Endometrial microvascular endothelial cells (primary cell): ENCODE measurements around the gene GSAP. TPM values are rescaled to one million over a fixed set of nuclear protein-coding genes. Genes with fewer than 3 reads are reported as not detected.

Experiments
- in situ Hi-C: cut with HindIII; loops from 2 replicates; pipeline ENCODE4 v1.10.0; 2017; ENCODE audit warnings: low sequenced_read_pairs, low pct_unique_long_range_greater_than_20kb; ENCODE audit errors: inconsistent ontology term
- total RNA-seq: library from RNA; depleted of rRNA; stranded (reverse); fragments of >200 nt; gene quantifications from one replicate; pipeline ENCODE4 v1.2.3, GENCODE V29; 2015; ENCODE audit errors: inconsistent ontology term

The GSAP gene
- total RNA-seq, 1 donor from 2014 or later: 5.2 TPM

DNA sequence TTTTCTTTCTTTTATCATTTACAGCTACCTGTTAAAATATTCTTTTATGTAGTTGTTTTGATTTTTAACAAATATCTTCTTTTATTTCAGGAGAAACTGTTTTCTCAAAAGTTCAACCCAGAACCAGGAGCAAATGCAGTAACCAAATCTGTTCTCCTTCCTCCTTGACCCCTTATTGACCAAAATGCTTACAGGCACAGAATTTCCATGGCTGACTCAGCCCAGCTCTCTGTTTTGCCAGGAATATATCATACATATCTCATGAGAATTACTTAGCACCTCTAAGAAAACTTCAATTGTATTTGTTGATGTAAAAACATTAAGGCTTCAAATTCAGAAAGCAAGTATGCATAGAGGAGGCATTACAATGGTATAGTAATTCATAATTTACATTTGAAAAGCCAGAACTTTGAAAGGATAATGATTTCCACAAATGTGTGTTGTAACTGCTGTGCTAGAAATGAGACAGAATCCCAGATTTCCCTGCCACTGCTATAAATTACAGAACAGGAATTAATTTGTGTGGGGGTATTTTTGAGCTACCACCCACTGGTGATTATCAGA, 2.2 kb downstream of the GSAP start:
- in situ Hi-C loops: loop anchor here (10.0 kb wide), 1 partner anchor 141 kb away; no protein-coding TSS in a partner anchor

DNA sequence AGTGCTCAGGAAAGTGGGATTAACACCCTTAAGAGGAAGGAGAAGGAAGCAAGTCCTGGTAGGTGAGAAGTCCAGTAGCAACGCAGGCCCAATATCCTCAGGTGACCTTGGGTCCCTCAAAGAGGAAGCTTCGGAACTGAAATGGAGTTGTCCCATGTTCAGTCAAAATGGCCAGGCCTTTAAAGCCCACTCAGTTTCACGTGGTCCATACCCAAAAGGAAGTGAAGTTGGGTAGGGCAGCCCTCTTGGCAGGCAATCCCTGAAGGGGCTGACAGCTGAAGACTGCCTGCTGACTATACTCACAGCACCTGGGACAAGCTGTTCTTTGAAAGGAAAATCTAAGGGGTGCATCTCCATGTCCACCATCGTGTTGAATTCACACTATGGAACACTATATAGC, 3.0 kb downstream of the GSAP start:
- in situ Hi-C loops: loop anchor here (10.0 kb wide), 1 partner anchor 142 kb away; no protein-coding TSS in a partner anchor

DNA sequence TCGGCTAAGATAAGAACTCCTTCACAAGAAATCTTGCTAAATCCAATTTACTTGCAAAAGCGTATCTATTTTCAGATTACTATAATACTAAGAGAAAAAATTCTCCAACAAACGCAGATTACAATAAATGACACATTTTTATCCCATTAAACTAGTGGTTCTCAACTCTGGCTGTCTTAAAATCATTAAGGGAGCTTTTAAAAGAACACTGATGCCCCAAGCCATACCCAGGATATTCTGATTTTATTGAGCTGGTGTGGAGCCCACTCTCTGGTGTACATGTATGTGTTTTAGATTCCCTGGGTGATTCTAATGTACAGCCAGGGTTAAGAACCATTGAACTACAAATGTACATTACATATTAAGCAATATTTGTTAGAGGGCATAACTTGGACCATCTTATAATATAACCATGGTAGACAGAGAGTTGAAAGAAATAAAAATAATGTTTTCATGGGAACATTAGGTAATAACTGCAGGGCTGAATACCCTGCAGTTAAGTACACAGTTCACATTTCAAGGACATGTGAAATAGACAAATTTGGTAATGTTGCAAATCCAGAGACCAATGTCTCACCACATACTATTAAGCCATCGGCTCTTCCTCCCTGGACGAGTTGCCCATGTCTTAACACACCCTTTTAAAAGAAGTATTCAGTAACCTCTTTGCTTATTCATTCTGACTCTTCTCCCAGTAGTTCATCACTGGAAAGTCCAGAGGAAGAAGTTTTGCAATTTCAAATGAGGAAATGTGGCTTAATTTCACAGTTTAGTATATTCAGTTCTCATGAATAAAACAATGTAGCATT, 6.2 kb downstream of the GSAP start:
- in situ Hi-C loops: loop anchor here (10.0 kb wide), 1 partner anchor 145 kb away; no protein-coding TSS in a partner anchor

DNA sequence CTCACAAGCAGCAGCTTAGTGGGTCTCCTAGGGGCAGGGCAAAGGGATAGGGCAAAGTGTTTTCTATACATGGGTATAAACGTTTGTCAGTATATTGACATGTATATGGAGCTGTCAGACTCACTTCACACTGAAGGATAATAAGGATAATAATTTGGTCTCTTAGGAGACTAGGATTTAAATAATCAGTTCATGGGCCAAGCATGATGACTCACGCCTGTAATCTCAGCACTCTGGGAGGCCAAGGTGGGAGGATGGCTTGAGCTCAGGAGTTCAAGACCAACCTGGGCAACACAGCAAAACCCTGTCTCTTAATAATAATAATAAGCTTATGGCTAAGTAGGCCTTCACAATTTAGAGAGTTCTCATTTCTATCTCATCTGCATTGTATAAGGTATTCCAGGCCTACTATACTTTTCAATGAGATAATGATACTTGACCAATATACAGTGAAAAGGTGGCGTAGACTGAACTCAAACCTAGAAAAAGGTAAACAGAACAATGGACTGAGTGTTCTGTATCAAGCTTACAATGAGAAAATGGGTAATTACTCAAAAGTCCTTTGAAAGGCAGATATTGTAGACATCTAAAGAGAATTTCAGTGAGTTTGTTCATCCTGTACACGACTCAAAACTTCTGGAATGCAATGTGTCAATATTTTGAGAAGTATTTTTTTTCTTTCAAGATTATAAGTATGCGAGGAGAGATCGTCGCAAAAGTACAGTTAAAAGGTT, 7.0 kb downstream of the GSAP start:
- in situ Hi-C loops: no loop called here

DNA sequence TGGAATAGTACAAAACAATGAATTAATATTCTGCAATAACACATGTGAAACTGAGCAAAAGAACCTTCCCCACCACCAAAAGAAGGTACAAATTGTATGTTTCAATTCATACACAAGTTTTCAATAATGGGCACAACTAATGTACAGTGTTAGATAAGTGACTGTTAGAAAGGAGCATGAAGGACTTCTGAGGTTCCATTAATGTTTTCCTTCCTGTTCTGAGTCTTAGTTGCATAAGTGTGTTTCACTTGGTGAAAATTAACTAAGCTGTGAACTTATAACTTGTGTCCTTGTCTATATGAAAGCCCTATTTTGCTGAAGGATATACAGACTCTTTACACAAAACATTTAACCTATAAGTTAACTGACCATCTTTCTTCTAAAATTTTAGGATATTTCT, 8.2 kb downstream of the GSAP start:
- in situ Hi-C loops: no loop called here

- in situ Hi-C loops: no loop called here
These were observed 9.7 kb downstream of the GSAP start for GRCh38 chr7:77406421-77406820.

- in situ Hi-C loops: no loop called here
These were observed 11.5 kb downstream of the GSAP start for GRCh38 chr7:77404641-77405040.

GRCh38 chr7:77403957-77404356, 12.2 kb downstream of the GSAP start:
- in situ Hi-C loops: no loop called here

DNA sequence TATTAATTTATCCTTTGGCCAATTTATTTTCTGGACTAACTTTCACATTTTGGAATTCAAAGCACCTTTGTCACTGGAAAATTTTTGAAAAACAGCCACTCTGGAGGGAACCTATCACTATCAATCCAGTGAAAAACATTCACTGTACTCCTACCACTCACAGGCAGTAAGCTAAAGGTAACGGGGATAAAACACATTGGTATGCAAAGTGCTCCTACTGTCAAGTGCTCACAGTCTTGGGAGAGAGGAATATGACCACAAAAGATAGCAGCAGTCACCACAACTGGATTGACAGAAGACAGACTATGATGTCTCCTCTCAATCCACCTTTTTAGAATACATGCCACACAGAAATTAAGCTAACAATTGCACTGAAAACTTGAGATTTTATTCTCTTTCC, 13.3 kb downstream of the GSAP start:
- in situ Hi-C loops: no loop called here

DNA sequence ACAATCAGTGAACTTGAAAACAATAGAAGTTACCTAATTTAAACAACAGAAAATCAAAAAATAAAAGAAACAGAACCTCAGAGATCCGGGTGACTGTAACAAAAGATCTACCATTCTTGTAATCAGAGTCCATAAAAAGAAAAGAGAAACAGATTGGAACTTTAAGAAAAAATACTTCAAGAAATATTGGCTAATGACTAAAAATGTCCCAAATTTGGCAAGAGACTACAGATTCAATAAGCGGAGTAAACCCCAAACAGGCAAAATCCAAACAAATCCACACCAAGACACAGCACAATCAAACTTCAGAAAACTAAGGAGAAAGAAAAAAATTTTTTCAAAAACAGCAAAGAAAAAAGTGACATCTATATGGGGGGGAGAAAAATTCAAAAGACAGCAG, 15.1 kb downstream of the GSAP start:
- in situ Hi-C loops: no loop called here

GRCh38 chr7:77399816-77400215, 16.3 kb downstream of the GSAP start:
- in situ Hi-C loops: no loop called here

DNA sequence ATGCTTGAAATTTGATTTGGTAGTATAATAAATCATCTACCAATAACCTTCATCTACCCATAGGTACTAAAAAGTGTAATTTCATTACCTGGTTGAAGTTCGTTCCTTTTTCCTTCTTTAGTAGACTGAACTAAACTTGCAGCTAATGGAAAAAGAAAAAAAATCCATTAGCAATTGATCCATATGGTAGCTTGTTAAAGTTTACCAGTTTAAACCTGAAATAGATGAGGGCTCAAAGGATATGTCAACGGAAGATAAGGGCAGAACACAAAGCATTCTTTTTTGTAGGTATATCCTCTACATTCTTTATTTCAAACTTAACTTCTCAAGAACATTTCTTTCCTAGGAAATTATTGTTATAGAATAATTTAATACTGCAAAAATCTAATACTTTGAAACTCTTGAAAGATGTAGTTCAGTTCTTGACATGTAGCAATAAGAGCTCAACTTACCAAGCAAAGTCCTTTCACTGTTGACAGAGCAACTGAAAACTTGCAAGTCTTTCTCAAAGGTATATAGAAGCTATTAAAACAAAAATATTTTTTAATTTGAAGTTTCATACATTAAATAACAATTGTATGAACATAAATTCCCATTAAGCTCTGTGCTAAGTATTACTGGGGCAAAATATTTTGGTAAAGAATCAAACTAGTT, 19.1 kb downstream of the GSAP start:
- in situ Hi-C loops: no loop called here

DNA sequence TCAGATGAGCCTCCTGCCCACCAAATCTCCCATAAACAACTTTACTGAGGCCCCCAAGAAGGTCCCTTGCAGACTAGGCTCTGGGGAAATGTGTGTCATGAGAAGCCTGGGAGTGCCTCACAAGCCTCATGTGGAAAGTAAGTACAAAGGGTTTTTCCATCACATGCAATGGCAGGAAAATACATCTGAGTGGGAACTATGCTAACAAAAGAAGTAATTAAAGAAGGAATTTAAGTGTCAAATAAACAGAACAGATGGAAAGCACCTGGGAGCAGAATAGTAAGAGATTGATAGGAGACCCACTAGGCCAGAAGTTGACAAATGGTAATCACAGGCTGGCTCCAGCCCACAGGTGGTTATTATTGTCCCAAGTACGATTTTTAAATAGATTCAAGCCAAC, 20.5 kb downstream of the GSAP start:
- in situ Hi-C loops: no loop called here

- in situ Hi-C loops: no loop called here
These were observed 22.2 kb downstream of the GSAP start for GRCh38 chr7:77393954-77394353.

GRCh38 chr7:77393261-77393660, 22.9 kb downstream of the GSAP start:
- in situ Hi-C loops: no loop called here

DNA sequence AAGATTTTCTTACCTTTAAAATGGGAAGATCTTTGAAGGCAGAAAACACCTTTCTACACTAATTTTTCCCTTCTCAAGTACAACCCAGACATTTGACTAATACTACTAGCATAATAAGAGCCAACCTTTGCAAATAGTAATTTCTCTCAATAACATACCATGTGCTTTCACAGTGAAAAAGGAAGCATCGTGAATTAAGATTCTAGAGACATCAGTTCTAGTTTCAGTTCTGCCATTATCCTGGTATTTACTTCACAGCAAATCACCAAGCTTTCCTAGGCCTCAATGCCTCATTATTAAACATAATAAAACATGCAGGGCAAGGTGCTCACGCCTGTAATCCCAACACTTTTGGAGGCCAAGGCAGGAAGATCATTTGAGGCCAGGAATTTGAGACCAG, 24.9 kb downstream of the GSAP start:
- in situ Hi-C loops: no loop called here

GRCh38 chr7:77388055-77388641, 28.0 kb downstream of the GSAP start:
- in situ Hi-C loops: no loop called here

DNA sequence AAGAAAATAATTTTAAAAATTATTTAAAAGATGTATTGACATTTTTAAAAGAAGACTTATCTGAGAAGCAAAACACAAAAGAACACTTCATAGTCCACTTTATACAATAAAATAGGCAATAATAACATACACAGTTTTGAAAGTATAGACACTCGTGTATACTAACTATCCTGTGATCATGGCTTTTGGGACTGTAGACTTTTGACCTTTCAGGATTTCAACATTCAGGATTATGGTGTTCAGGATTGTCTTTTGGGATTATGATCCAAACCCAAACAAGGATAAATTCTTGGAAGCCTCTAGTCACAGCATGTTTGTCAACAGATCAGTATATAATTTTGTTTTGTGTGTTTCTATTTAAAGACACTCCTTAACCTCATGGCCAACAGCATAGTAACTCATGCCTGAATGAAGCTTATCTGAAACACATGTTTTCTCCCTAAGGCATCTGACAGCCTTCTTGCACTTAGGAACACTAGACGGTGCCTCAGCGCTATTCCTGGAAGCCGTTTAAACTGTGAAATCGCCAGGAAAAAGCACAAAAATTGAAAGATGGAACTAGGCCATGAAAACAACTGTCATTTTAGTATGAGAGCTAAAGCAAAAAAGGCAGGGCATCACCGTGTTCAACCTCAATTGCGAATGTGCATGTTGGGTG, 29.9 kb downstream of the GSAP start:
- in situ Hi-C loops: no loop called here

DNA sequence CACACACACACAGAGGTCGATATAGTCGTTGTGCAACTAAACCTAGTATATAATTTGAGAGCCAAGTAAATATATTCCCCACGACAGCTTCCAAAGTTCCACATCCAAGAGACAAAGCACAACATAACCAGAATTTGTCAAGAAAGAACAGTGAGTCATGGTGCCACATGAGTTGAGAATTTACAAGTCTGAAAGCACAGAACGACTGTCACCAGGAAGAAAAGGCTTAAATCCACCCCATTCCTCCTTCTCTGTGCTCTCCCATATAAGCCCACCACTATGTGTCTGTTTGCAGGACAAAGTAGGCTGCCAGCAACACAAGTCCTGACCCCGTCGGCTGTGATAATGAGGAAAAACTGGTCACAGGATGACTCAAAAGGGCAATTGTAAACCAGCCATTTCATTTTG, 32.8 kb downstream of the GSAP start:
- in situ Hi-C loops: no loop called here
